Stomach smooth muscle (tissue), 2 donors: ENCODE data around the gene GRM1.
A peak's percentile ranks its signal among the peaks of the same experiment; 100 is the strongest.

Experiments
- H3K27ac ChIP-seq: one replicate; pipeline ENCODE4 v1.7.0; 2013; ENCODE audit warnings: mild to moderate bottlenecking, low read length, inconsistent platforms
- H3K27me3 ChIP-seq, 2 donors: one replicate each; pipeline ENCODE4 v1.7.0; 2013; ENCODE audit warnings: low read length in 2 of 2; ENCODE audit not compliant: insufficient read depth in 2 of 2, control insufficient read depth in 1 of 2
- H3K36me3 ChIP-seq, 2 donors: one replicate each; pipeline ENCODE4 v1.7.0; 2013; ENCODE audit warnings: low read length in 2 of 2; ENCODE audit not compliant: control insufficient read depth in 2 of 2, insufficient read depth in 2 of 2
- H3K4me1 ChIP-seq: one replicate; pipeline ENCODE4 v1.7.0; 2013; ENCODE audit warnings: low read length; ENCODE audit not compliant: control insufficient read depth, insufficient read depth
- H3K4me3 ChIP-seq, 2 donors: one replicate each; pipeline ENCODE4 v1.7.0; 2013; ENCODE audit warnings: low read length in 2 of 2
- H3K9ac ChIP-seq, 2 donors: one replicate each; pipeline ENCODE4 v1.7.0; 2013; ENCODE audit warnings: low read length in 2 of 2, mild to moderate bottlenecking in 1 of 2
- H3K9me3 ChIP-seq, 2 donors: one replicate each; pipeline ENCODE4 v1.7.0; 2013; ENCODE audit warnings: low read length in 2 of 2; ENCODE audit not compliant: control insufficient read depth in 2 of 2
- donor health status: healthy.
- donor health status: Pancreatic carcinoma.

Gene GRM1

GRCh38 chr6:146408583-146408982 lies 379.7 kb downstream of the GRM1 start:
- H3K4me3 ChIP-seq: no peak overlapping the region
- no peak overlapping the region for H3K9ac ChIP-seq
- no peaks in the 10 kb centered on the region for H3K36me3 ChIP-seq
- peaks cover 0 to 4% of the 10 kb centered on the region in 2 donors for H3K9me3 ChIP-seq
- H3K27ac ChIP-seq: no peak overlapping the region
- H3K4me1 ChIP-seq: no peaks in the 10 kb centered on the region
- H3K27me3 ChIP-seq: no peaks in the 10 kb centered on the region

GRCh38 chr6:146410851-146411595 lies 382.2 kb downstream of the GRM1 start:
- Histone ChIP-seq H3K9ac (no peak overlapping the region), H3K27me3 (no peaks in the 10 kb centered on the region), H3K27ac (no peak overlapping the region), H3K4me1 (no peaks in the 10 kb centered on the region), H3K36me3 (no peaks in the 10 kb centered on the region), H3K9me3 (peaks cover 0 to 4% of the 10 kb centered on the region in 2 donors), H3K4me3 (no peak overlapping the region)

- H3K27ac ChIP-seq: no peak overlapping the region
These were observed 390.7 kb downstream of the GRM1 start for GRCh38 chr6:146419576-146419975.

GRCh38 chr6:146420255-146420654 lies 391.4 kb downstream of the GRM1 start:
- H3K4me3 ChIP-seq: no peak overlapping the region
- no peaks in the 10 kb centered on the region for H3K27me3 ChIP-seq
- H3K27ac ChIP-seq: no peak overlapping the region
- H3K9ac ChIP-seq: no peak overlapping the region
- no peaks in the 10 kb centered on the region for H3K9me3 ChIP-seq
- H3K36me3 ChIP-seq: no peaks in the 10 kb centered on the region
- no peaks in the 10 kb centered on the region for H3K4me1 ChIP-seq

More at GRCh38 chr6:146419576-146419975, 390.7 kb downstream of the GRM1 start:
- no peaks in the 10 kb centered on the region for H3K9me3 ChIP-seq
- no peaks in the 10 kb centered on the region for H3K36me3 ChIP-seq
- H3K4me1 ChIP-seq: no peaks in the 10 kb centered on the region
- H3K4me3 ChIP-seq: no peak overlapping the region
- H3K9ac ChIP-seq: no peak overlapping the region
- H3K27me3 ChIP-seq: no peaks in the 10 kb centered on the region

- Histone ChIP-seq H3K9me3 (no peaks in the 10 kb centered on the region), H3K4me1 (no peaks in the 10 kb centered on the region), H3K36me3 (no peaks in the 10 kb centered on the region), H3K27me3 (no peaks in the 10 kb centered on the region), H3K9ac (no peak overlapping the region), H3K4me3 (no peak overlapping the region), H3K27ac (no peak overlapping the region)
These were observed 394.0 kb downstream of the GRM1 start for GRCh38 chr6:146422789-146423375.

GRCh38 chr6:146423452-146423851 lies 394.6 kb downstream of the GRM1 start:
- Histone ChIP-seq H3K27me3 (no peaks in the 10 kb centered on the region), H3K27ac (no peak overlapping the region), H3K9me3 (no peaks in the 10 kb centered on the region), H3K36me3 (no peaks in the 10 kb centered on the region), H3K9ac (no peak overlapping the region), H3K4me3 (no peak overlapping the region), H3K4me1 (no peaks in the 10 kb centered on the region)

GRCh38 chr6:146426516-146426915 lies 397.7 kb downstream of the GRM1 start:
- Histone ChIP-seq H3K9me3 (no peaks in the 10 kb centered on the region), H3K36me3 (no peaks in the 10 kb centered on the region), H3K4me1 (no peaks in the 10 kb centered on the region), H3K9ac (no peak overlapping the region), H3K4me3 (no peak overlapping the region), H3K27ac (no peak overlapping the region), H3K27me3 (no peaks in the 10 kb centered on the region)

- H3K27me3 ChIP-seq: peaks cover 0 to 6% of the 10 kb centered on the region in 2 donors
These were observed 401.0 kb downstream of the GRM1 start for GRCh38 chr6:146429831-146430230.

GRCh38 chr6:146433881-146434731 lies 405.2 kb downstream of the GRM1 start:
- Histone ChIP-seq H3K9me3 (no peaks in the 10 kb centered on the region), H3K36me3 (no peaks in the 10 kb centered on the region), H3K9ac (no peak overlapping the region), H3K27ac (no peak overlapping the region), H3K4me3 (peak overlapping the region; percentile 37 to 68), H3K27me3 (peaks cover 0 to 10% of the 10 kb centered on the region in 2 donors), H3K4me1 (peaks cover 3% of the 10 kb centered on the region)

More at GRCh38 chr6:146429831-146430230, 401.0 kb downstream of the GRM1 start:
- no peaks in the 10 kb centered on the region for H3K36me3 ChIP-seq
- no peak overlapping the region for H3K27ac ChIP-seq
- peaks cover 3% of the 10 kb centered on the region for H3K4me1 ChIP-seq
- no peak overlapping the region for H3K9ac ChIP-seq
- no peaks in the 10 kb centered on the region for H3K9me3 ChIP-seq
- no peak overlapping the region for H3K4me3 ChIP-seq

- no peak overlapping the region for H3K27ac ChIP-seq
- no peaks in the 10 kb centered on the region for H3K36me3 ChIP-seq
- no peak overlapping the region for H3K9ac ChIP-seq
- peaks cover 0 to 10% of the 10 kb centered on the region in 2 donors for H3K27me3 ChIP-seq
- no peaks in the 10 kb centered on the region for H3K9me3 ChIP-seq
- H3K4me1 ChIP-seq: peaks cover 3% of the 10 kb centered on the region
- H3K4me3 ChIP-seq: peak overlapping the region; percentile 37 to 68
These were observed 406.0 kb downstream of the GRM1 start for GRCh38 chr6:146434732-146435390.
